ENCODE measurements around the gene DCAF7. TPM values are rescaled to one million over a fixed set of nuclear protein-coding genes. Genes with fewer than 3 reads are reported as not detected.

Gene DCAF7
- polyA plus RNA-seq, 1 of the 3 experiments (the other 2 are of a cell fraction) = 63.5 TPM

GRCh38 chr17:63631062-63631461, 80.8 kb downstream of the DCAF7 start:
- CTCF ChIA-PET = interaction anchor here (1.2 to 11.7 kb wide), 3 partner anchors 19 to 206 kb away, joined by 5 to 120 read pairs (median 8); no protein-coding TSS in a partner anchor
- Histone ChIP-seq H4K20me1 (ENCODE audit: insufficient read depth) (peaks cover 20% of the 10 kb centered on the region), H3K79me2 (ENCODE audit: insufficient read depth) (peaks cover 65% of the 10 kb centered on the region), H3K9me3 (no peaks in the 10 kb centered on the region), H2AFZ (ENCODE audit: low read depth) (no peak overlapping the region), H3K27me3 (ENCODE audit: insufficient read depth) (no peaks in the 10 kb centered on the region), H3K9ac (no peak overlapping the region), H3K4me1 (ENCODE audit: control insufficient read depth in 1 of 2, insufficient read depth in 2 of 2, low read depth in 1 of 2, low read length in 1 of 2) (peaks cover 6 to 15% of the 10 kb centered on the region in 2 experiments; a peak in 2 of 4 replicates), H3K4me2 (no peak overlapping the region), H3K9me2 (no peaks in the 10 kb centered on the region), H3F3A (replicated peaks; ENCODE audit: insufficient read depth) (no peaks in the 10 kb centered on the region), H3K4me3 (ENCODE audit: low read depth in 2 of 2, low read length in 1 of 2) (no peak overlapping the region), H3K27ac (ENCODE audit: low read depth in 2 of 2, low read length in 1 of 2) (no peak overlapping the region), H3K36me3 (replicated peaks in 1 of 2; ENCODE audit: control insufficient read depth in 1 of 2, insufficient read depth in 2 of 2, low read length in 1 of 2) (peaks cover 19 to 28% of the 10 kb centered on the region in 2 experiments)
- POLR2A ChIA-PET = no interaction called here
- no peak for DNase-seq
- TF ChIP-seq FOXJ3 (CRISPR knock-in tag; IDR thresholded peaks at IDR 0.05) (no peak), EZH2phosphoT487 (IDR thresholded peaks at IDR 0.05; ENCODE audit: borderline replicate concordance, low read depth) (no peak), SIN3A (IDR thresholded peaks at IDR 0.05; ENCODE audit: borderline replicate concordance, low read depth, low read length) (no peak), TEAD4 (IDR thresholded peaks at IDR 0.05; ENCODE audit: borderline replicate concordance, insufficient read depth) (no peak)
- TF ChIP-seq, protein P1, sequence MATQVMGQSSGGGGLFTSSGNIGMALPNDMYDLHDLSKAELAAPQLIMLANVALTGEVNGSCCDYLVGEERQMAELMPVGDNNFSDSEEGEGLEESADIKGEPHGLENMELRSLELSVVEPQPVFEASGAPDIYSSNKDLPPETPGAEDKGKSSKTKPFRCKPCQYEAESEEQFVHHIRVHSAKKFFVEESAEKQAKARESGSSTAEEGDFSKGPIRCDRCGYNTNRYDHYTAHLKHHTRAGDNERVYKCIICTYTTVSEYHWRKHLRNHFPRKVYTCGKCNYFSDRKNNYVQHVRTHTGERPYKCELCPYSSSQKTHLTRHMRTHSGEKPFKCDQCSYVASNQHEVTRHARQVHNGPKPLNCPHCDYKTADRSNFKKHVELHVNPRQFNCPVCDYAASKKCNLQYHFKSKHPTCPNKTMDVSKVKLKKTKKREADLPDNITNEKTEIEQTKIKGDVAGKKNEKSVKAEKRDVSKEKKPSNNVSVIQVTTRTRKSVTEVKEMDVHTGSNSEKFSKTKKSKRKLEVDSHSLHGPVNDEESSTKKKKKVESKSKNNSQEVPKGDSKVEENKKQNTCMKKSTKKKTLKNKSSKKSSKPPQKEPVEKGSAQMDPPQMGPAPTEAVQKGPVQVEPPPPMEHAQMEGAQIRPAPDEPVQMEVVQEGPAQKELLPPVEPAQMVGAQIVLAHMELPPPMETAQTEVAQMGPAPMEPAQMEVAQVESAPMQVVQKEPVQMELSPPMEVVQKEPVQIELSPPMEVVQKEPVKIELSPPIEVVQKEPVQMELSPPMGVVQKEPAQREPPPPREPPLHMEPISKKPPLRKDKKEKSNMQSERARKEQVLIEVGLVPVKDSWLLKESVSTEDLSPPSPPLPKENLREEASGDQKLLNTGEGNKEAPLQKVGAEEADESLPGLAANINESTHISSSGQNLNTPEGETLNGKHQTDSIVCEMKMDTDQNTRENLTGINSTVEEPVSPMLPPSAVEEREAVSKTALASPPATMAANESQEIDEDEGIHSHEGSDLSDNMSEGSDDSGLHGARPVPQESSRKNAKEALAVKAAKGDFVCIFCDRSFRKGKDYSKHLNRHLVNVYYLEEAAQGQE (IDR thresholded peaks at IDR 0.05; ENCODE audit: low read depth, low read length) = no peak
- 95% methylated on average over 3 of the region's 3 CpGs for WGBS (ENCODE audit: low lambda C conversion rate)

GRCh38 chr17:63631626-63632025, 81.3 kb downstream of the DCAF7 start:
- no peak for DNase-seq
- H3F3A ChIP-seq (replicated peaks; ENCODE audit: insufficient read depth) = no peaks in the 10 kb centered on the region
- H3K36me3 ChIP-seq (replicated peaks in 1 of 2; ENCODE audit: control insufficient read depth in 1 of 2, insufficient read depth in 2 of 2, low read length in 1 of 2) = peaks cover 24 to 33% of the 10 kb centered on the region in 2 experiments
- no peak overlapping the region for H3K4me3 ChIP-seq (ENCODE audit: low read depth in 2 of 2, low read length in 1 of 2)
- peaks cover 59% of the 10 kb centered on the region for H3K79me2 ChIP-seq (ENCODE audit: insufficient read depth)
- H3K9ac ChIP-seq = no peak overlapping the region
- no peak overlapping the region for H2AFZ ChIP-seq (ENCODE audit: low read depth)
- H3K4me1 ChIP-seq (ENCODE audit: control insufficient read depth in 1 of 2, insufficient read depth in 2 of 2, low read depth in 1 of 2, low read length in 1 of 2) = peaks cover 4 to 9% of the 10 kb centered on the region in 2 experiments; a peak in 2 of 4 replicates
- ChIA-PET POLR2A (no interaction called here), CTCF (interaction anchor here (0.6 to 11.7 kb wide), 2 partner anchors 20 to 212 kb away, joined by 3 to 120 read pairs; no protein-coding TSS in a partner anchor)
- no peaks in the 10 kb centered on the region for H3K27me3 ChIP-seq (ENCODE audit: insufficient read depth)
- no peaks in the 10 kb centered on the region for H3K9me3 ChIP-seq
- H3K9me2 ChIP-seq = no peaks in the 10 kb centered on the region
- 100% methylated on average over 1 of the region's 1 CpG for WGBS (ENCODE audit: low lambda C conversion rate)
- peaks cover 15% of the 10 kb centered on the region for H4K20me1 ChIP-seq (ENCODE audit: insufficient read depth)
- TF ChIP-seq RFX5 (IDR thresholded peaks at IDR 0.05; ENCODE audit: low read length) (no peak), RXRA (IDR thresholded peaks at IDR 0.05; ENCODE audit: borderline replicate concordance, low read depth) (no peak), FOXJ3 (CRISPR knock-in tag; IDR thresholded peaks at IDR 0.05) (no peak), SMC3 (IDR thresholded peaks at IDR 0.05; ENCODE audit: low read depth, low read length) (no peak)
- TF ChIP-seq, protein P2, sequence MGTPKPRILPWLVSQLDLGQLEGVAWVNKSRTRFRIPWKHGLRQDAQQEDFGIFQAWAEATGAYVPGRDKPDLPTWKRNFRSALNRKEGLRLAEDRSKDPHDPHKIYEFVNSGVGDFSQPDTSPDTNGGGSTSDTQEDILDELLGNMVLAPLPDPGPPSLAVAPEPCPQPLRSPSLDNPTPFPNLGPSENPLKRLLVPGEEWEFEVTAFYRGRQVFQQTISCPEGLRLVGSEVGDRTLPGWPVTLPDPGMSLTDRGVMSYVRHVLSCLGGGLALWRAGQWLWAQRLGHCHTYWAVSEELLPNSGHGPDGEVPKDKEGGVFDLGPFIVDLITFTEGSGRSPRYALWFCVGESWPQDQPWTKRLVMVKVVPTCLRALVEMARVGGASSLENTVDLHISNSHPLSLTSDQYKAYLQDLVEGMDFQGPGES (IDR thresholded peaks at IDR 0.05; ENCODE audit: low read depth, low read length) = no peak
- no peak overlapping the region for H3K27ac ChIP-seq (ENCODE audit: low read depth in 2 of 2, low read length in 1 of 2)
- H3K4me2 ChIP-seq = no peak overlapping the region

All from SK-N-SH (cell line).